OCI-LY3 (cell line): ENCODE measurements around the gene MRAP2.

Experiments used
- H2AFZ ChIP-seq: fragments of 200-600, 300-600 bp; shearing (Covaris generic); 2 replicates; pipeline ENCODE4 v1.6.0; 2014; ENCODE audit warnings: antibody characterized with exemption, low read depth, low read length
- H3K27ac ChIP-seq: fragments of 200-600, 300-600 bp; sonication (generic); 2 replicates; pipeline ENCODE4 v1.5.1; 2014; ENCODE audit warnings: mild to moderate bottlenecking, low read length, moderate library complexity, mixed read lengths
- H3K27me3 ChIP-seq: fragments of 200-600, 300-600 bp; sonication (generic); 2 replicates; pipeline ENCODE4 v1.6.1; 2014; ENCODE audit warnings: low read depth, low read length, mixed read lengths
- H3K36me3 ChIP-seq: fragments of 200-600, 300-600 bp; sonication (generic); replicated peaks from 2 replicates; pipeline ENCODE3; 2014; ENCODE audit warnings: low read depth, low read length, mixed read lengths
- H3K4me1 ChIP-seq: fragments of 300-600, 200-600 bp; sonication (generic); 2 replicates; pipeline ENCODE4 v1.6.1; 2014; ENCODE audit warnings: low read length, mixed read lengths
- H3K4me2 ChIP-seq: fragments of 200-600, 300-600 bp; sonication (generic); 2 replicates; pipeline ENCODE4 v1.6.1; 2014; ENCODE audit warnings: low read length, mixed read lengths
- H3K4me3 ChIP-seq: fragments of 300-600, 200-600 bp; sonication (generic); 2 replicates; pipeline ENCODE4 v1.5.1; 2014; ENCODE audit warnings: antibody characterized with exemption, mild to moderate bottlenecking, low read length, moderate library complexity
- H3K79me2 ChIP-seq: fragments of 300-600, 200-600 bp; shearing (Covaris generic); 2 replicates; pipeline ENCODE4 v1.6.1; 2014; ENCODE audit warnings: mild to moderate bottlenecking, low read length, mixed read lengths
- H3K9ac ChIP-seq: fragments of 300-600, 200-600 bp; shearing (Covaris generic); 2 replicates; pipeline ENCODE4 v1.6.0; 2014; ENCODE audit warnings: mild to moderate bottlenecking, low read length, moderate library complexity
- H3K9me3 ChIP-seq: fragments of 200-600, 300-600 bp; shearing (Covaris generic); 2 replicates; pipeline ENCODE4 v1.6.1; 2014; ENCODE audit warnings: low read length, mixed read lengths; ENCODE audit not compliant: insufficient read depth
- H4K20me1 ChIP-seq: fragments of 200-600, 300-600 bp; sonication (generic); 2 replicates; pipeline ENCODE4 v1.6.1; 2016; ENCODE audit warnings: low read length, mixed read lengths; ENCODE audit not compliant: insufficient read depth
- EZH2phosphoT487 ChIP-seq: fragments of 200-600 bp; shearing (Covaris generic); IDR thresholded peaks from 2 replicates; pipeline ENCODE4 v1.6.1; 2018; ENCODE audit warnings: antibody characterized with exemption, mixed run types, low read depth
- TF ChIP-seq, protein P1 (sequence below): fragments of 200-600, 300-600 bp; sonication (generic); IDR thresholded peaks from 2 replicates; pipeline ENCODE4 v1.5.1; 2014; ENCODE audit warnings: antibody characterized with exemption, low read length, low read depth

The MRAP2 gene, protein sequence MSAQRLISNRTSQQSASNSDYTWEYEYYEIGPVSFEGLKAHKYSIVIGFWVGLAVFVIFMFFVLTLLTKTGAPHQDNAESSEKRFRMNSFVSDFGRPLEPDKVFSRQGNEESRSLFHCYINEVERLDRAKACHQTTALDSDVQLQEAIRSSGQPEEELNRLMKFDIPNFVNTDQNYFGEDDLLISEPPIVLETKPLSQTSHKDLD

DNA sequence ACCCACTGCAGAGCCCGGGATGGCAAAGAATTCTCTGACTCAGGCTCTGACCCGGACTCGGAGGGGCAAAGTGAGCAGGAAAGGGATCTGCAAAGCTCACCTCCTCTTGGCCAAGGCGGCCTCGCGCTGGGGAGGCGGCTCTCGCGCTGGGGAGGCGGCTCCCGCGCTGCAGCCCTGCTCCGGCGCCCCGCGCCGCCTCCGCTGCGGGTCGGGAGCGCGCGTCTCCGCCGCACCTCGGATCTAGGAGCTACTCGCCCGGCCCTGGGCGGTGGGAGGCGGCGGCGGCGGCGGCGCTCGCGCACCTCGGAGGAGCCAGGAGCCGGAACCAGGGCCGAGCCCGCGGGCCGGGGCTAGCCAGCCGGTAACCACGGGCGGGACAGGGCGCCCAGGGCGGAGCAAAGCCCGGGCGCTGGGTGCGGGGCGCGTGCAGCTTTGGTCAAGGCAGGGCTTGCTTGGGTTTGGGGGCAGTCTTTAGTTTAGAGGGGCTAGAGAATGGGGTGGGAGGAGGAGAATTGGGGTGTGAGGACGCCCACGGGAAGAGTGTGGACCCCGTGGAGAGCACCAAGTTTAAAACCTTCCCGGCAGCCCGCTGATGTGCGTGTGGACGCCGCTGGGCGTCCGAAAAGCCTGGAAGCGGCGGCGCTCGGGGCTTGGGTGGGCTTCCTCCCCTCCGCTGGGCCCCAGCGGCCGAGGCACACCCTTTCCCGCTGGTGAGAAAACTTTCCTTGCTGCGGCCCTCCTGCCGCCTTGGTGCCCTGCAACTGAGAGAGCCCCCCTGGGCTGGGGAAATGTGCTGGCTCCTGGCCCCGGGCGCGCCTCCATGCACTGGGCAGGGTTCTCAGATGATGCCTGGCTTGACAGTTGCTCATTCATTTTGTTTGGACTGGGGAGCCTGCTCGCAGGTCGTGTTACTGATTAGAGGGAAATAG is at the start of gene MRAP2:
MRAP2 (plus strand) TSS at position 250 of the 929 bp plus-strand sequence. CDS start 21,547 bp downstream, outside the sequence.
- Histone ChIP-seq H3K36me3 (no peaks in the 10 kb centered on the region), H2AFZ (peak within 1 kb of the TSS; percentile 92), H3K9ac (peak within 1 kb of the TSS; percentile 76), H3K9me3 (no peaks in the 10 kb centered on the region), H3K79me2 (no peaks in the 10 kb centered on the region), H3K4me1 (peaks cover 5% of the 10 kb centered on the region; the same call in 1 of the 2 replicates), H3K27ac (no peak within 1 kb of the TSS), H4K20me1 (no peaks in the 10 kb centered on the region), H3K27me3 (no peaks in the 10 kb centered on the region), H3K4me2 (peak within 1 kb of the TSS; percentile 90), H3K4me3 (peak within 1 kb of the TSS; percentile 85)
- TF ChIP-seq EZH2phosphoT487 = no peak
- TF ChIP-seq, protein P1, sequence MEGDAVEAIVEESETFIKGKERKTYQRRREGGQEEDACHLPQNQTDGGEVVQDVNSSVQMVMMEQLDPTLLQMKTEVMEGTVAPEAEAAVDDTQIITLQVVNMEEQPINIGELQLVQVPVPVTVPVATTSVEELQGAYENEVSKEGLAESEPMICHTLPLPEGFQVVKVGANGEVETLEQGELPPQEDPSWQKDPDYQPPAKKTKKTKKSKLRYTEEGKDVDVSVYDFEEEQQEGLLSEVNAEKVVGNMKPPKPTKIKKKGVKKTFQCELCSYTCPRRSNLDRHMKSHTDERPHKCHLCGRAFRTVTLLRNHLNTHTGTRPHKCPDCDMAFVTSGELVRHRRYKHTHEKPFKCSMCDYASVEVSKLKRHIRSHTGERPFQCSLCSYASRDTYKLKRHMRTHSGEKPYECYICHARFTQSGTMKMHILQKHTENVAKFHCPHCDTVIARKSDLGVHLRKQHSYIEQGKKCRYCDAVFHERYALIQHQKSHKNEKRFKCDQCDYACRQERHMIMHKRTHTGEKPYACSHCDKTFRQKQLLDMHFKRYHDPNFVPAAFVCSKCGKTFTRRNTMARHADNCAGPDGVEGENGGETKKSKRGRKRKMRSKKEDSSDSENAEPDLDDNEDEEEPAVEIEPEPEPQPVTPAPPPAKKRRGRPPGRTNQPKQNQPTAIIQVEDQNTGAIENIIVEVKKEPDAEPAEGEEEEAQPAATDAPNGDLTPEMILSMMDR = no peak

DNA sequence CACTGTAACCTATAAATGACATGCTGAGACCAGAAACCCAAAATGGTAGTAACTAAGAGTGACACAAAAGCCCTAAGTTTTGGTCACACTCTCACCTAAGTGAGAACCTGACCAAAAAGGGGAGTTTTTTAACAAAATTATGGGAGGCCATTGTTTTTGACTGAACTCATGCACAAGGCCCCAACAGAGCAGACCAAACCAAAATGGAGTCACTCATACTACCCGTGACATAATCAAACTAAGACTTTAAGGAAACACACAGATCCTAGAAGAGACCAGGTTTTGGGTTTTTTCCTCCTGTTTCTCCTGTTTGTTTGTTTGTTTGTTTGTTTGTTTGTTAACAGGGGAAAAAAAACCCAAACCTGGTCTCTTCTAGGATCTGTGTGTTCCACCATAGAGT is 49.2 kb upstream of the MRAP2 start:
- Histone ChIP-seq H3K27me3 (no peaks in the 10 kb centered on the region), H2AFZ (no peak overlapping the region), H3K36me3 (peaks cover 15% of the 10 kb centered on the region), H3K9me3 (no peaks in the 10 kb centered on the region), H3K4me1 (no peaks in the 10 kb centered on the region), H4K20me1 (no peaks in the 10 kb centered on the region), H3K4me3 (no peak overlapping the region), H3K9ac (no peak overlapping the region), H3K27ac (no peak overlapping the region), H3K79me2 (no peaks in the 10 kb centered on the region), H3K4me2 (no peak overlapping the region)
- TF ChIP-seq, protein P1 = no peak
- TF ChIP-seq EZH2phosphoT487 = no peak

DNA sequence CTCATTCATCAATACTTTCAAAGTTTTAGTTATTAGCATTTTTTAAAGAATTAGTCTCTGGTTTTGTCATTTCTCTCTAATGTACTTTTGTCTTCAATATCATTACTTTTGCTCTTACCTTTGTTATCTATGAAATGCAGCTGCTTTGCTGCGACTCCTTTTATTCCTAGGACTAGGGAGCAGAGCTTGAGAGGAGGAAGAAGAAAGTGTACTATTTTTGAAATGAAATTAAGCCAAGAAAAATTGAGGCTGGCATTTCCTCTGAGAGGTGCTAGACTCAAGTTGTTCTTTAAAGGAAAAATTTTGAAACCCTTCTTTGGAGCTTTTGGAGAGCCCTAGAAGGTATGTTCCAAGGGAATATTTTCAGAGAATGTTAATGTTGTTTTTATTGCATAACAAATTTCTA is 48.3 kb upstream of the MRAP2 start:
- Histone ChIP-seq H3K4me3 (no peak overlapping the region), H3K9ac (no peak overlapping the region), H3K36me3 (peaks cover 15% of the 10 kb centered on the region), H3K27ac (no peak overlapping the region), H2AFZ (no peak overlapping the region), H3K27me3 (no peaks in the 10 kb centered on the region), H3K9me3 (no peaks in the 10 kb centered on the region), H4K20me1 (no peaks in the 10 kb centered on the region), H3K79me2 (no peaks in the 10 kb centered on the region), H3K4me1 (no peaks in the 10 kb centered on the region), H3K4me2 (no peak overlapping the region)
- TF ChIP-seq EZH2phosphoT487 = no peak
- TF ChIP-seq, protein P1 = no peak

DNA sequence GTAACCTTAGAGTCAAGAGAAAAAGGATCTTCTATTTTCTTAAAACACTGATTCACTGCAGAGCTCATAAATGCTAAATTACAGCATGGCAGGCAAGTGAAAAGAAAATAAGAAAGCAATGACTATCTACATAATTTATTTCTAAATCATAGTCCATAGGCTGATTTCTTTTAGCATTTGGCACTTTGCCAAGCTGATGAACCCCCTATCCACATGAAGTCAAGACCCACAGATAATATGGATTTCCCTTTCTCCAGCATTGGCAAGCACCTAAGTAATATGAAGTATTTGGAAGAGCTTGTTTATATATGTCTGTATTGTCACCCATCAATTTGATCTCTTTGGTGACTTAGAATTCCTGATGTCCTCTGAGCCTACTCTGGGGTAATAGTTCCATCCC is 47.9 kb upstream of the MRAP2 start:
- TF ChIP-seq, protein P1 = no peak
- no peak for TF ChIP-seq EZH2phosphoT487
- H3K9ac ChIP-seq = no peak overlapping the region
- no peaks in the 10 kb centered on the region for H3K9me3 ChIP-seq
- no peak overlapping the region for H3K27ac ChIP-seq
- H2AFZ ChIP-seq = no peak overlapping the region
- H3K79me2 ChIP-seq = no peaks in the 10 kb centered on the region
- no peaks in the 10 kb centered on the region for H3K27me3 ChIP-seq
- peaks cover 15% of the 10 kb centered on the region for H3K36me3 ChIP-seq
- no peak overlapping the region for H3K4me3 ChIP-seq
- no peak overlapping the region for H3K4me2 ChIP-seq
- no peaks in the 10 kb centered on the region for H3K4me1 ChIP-seq
- no peaks in the 10 kb centered on the region for H4K20me1 ChIP-seq
